ENCODE measurements around the gene MEIOB. TPM values are rescaled to one million over a fixed set of nuclear protein-coding genes. Genes with fewer than 3 reads are reported as not detected.

The MEIOB gene
- total RNA-seq, 4 donors from 2014 or later, result 0.76 TPM; not detected in 3

GRCh38 chr16:1786242-1787055, 85.5 kb downstream of the MEIOB start:
- DNase-seq, result no peak
- H3K27me3 ChIP-seq, result no peaks in the 10 kb centered on the region
- no peak for TF ChIP-seq CTCF (IDR thresholded peaks at IDR 0.05)
- no peak for TF ChIP-seq POLR2A (IDR thresholded peaks at IDR 0.05)
- no peaks in the 10 kb centered on the region for H3K9me3 ChIP-seq
- peaks cover 26 to 69% (median 30%) of the 10 kb centered on the region in 3 donors for H3K4me1 ChIP-seq
- H3K4me3 ChIP-seq, result no peak overlapping the region
- intact Hi-C loops (cut with DNase I), result no loop called here
- no peak overlapping the region for H3K27ac ChIP-seq
- WGBS, 2 donors, result 96% methylated on average over 17 of the region's 51 CpGs; no CpG with 5 or more reads in 1 of the 2 donors
- H3K36me3 ChIP-seq, result peaks cover 0 to 65% (median 8%) of the 10 kb centered on the region in 3 donors

GRCh38 chr16:1785846-1786170, 86.2 kb downstream of the MEIOB start:
- H3K36me3 ChIP-seq, result peaks cover 0 to 63% (median 8%) of the 10 kb centered on the region in 3 donors
- 79 to 90% methylated on average over 2 to 10 of the region's 14 CpGs for WGBS, 2 donors
- DNase-seq, result no peak

GRCh38 chr16:1784977-1785845, 86.8 kb downstream of the MEIOB start:
- Histone ChIP-seq H3K9me3 (no peaks in the 10 kb centered on the region), H3K27me3 (no peaks in the 10 kb centered on the region), H3K36me3 (peaks cover 0 to 63% (median 8%) of the 10 kb centered on the region in 3 donors), H3K4me1 (peaks cover 31 to 81% (median 39%) of the 10 kb centered on the region in 3 donors), H3K4me3 (no peak overlapping the region), H3K27ac (no peak overlapping the region)
- TF ChIP-seq POLR2A (IDR thresholded peaks at IDR 0.05) (no peak), CTCF (IDR thresholded peaks at IDR 0.05) (no peak)
- 78 to 89% methylated on average over 10 to 14 of the region's 26 CpGs for whole genome bisulfite sequencing, 2 donors
- intact Hi-C loops (cut with DNase I), result no loop called here
- DNase-seq, result no peak

More at GRCh38 chr16:1785846-1786170, 86.2 kb downstream of the MEIOB start:
- TF ChIP-seq CTCF (IDR thresholded peaks at IDR 0.05) (no peak), POLR2A (IDR thresholded peaks at IDR 0.05) (no peak)
- Histone ChIP-seq H3K4me1 (peaks cover 31 to 75% (median 37%) of the 10 kb centered on the region in 3 donors), H3K4me3 (no peak overlapping the region), H3K9me3 (no peaks in the 10 kb centered on the region), H3K27ac (no peak overlapping the region), H3K27me3 (no peaks in the 10 kb centered on the region)
- intact Hi-C loops (cut with DNase I), result no loop called here

Other genes starting within 250 kb of the MEIOB start
- gene JPT2, start 193.9 kb downstream of the MEIOB start, total RNA-seq, result 10 to 100 TPM; 45.6 to 68.0 (median 48.6) TPM
- 10 to 100 TPM in 3 of 4 donors, 1 to 10 TPM in 1; 8.6 to 37.6 (median 24.7) TPM for gene MAPK8IP3, start 166.0 kb downstream of the MEIOB start, total RNA-seq
- gene NME3, start 100.6 kb downstream of the MEIOB start, total RNA-seq, result 10 to 100 TPM; 30.2 to 57.1 (median 53.6) TPM
- 10 to 100 TPM in 2 of 4 donors, 1 to 10 TPM in 2; 8.8 to 14.4 (median 10.1) TPM for gene EME2, start 99.4 kb downstream of the MEIOB start, total RNA-seq
- 100 to 1,000 TPM in 3 of 4 donors, 10 to 100 TPM in 1; 89.5 to 158 (median 114) TPM for gene MRPS34, start 99.0 kb downstream of the MEIOB start, total RNA-seq
- 10 to 100 TPM; 27.8 to 84.5 (median 45.1) TPM for gene SPSB3, start 89.6 kb downstream of the MEIOB start, total RNA-seq
- gene NUBP2, start 89.2 kb downstream of the MEIOB start, total RNA-seq, result 10 to 100 TPM; 71.4 to 91.5 (median 79.5) TPM
- not detected for gene IGFALS, start 78.5 kb downstream of the MEIOB start, total RNA-seq
- gene HAGH, start 45.3 kb downstream of the MEIOB start, total RNA-seq, result 10 to 100 TPM; 30.6 to 56.5 (median 43.4) TPM
- gene FAHD1, start 45.0 kb downstream of the MEIOB start, total RNA-seq, result 10 to 100 TPM; 34.3 to 52.3 (median 46.9) TPM
- 1 to 10 TPM; 1.6 to 9.9 (median 6.3) TPM for gene HS3ST6, start 46.3 kb upstream of the MEIOB start, total RNA-seq
- 10 to 100 TPM; 20.1 to 36.4 (median 21.0) TPM for gene MSRB1, start 71.0 kb upstream of the MEIOB start, total RNA-seq
- gene RPL3L, start 82.5 kb upstream of the MEIOB start, total RNA-seq, result not detected
- 100 to 1,000 TPM; 172 to 215 (median 189) TPM for gene NDUFB10, start 87.4 kb upstream of the MEIOB start, total RNA-seq
- 1,000 to 10,000 TPM; 1,980 to 2,837 (median 2,292) TPM for gene RPS2, start 92.7 kb upstream of the MEIOB start, total RNA-seq
- gene RNF151, start 94.7 kb upstream of the MEIOB start, total RNA-seq, result not detected
- gene TBL3, start 99.9 kb upstream of the MEIOB start, total RNA-seq, result 10 to 100 TPM; 32.7 to 48.2 (median 36.7) TPM
- 1 to 10 TPM in 2 of 4 donors, under 1 TPM in 2; 0.38 to 4.2 (median 1.8) TPM for gene NOXO1, start 109.3 kb upstream of the MEIOB start, total RNA-seq
- 10 to 100 TPM in 2 of 4 donors, 1 to 10 TPM in 2; 5.6 to 30.4 (median 13.6) TPM for gene GFER, start 112.0 kb upstream of the MEIOB start, total RNA-seq
- gene SYNGR3, start 117.8 kb upstream of the MEIOB start, total RNA-seq, result 1 to 10 TPM in 2 of 4 donors, under 1 TPM in 1, not detected in 1; 0.38 to 1.0 (median 1.0) TPM
- gene ZNF598, start 137.7 kb upstream of the MEIOB start, total RNA-seq, result 10 to 100 TPM; 31.3 to 56.1 (median 40.9) TPM
- under 1 TPM in 1 of 4 donors, not detected in 3; 0.48 TPM for gene NPW, start 147.6 kb upstream of the MEIOB start, total RNA-seq
- gene NHERF2, start 154.7 kb upstream of the MEIOB start, total RNA-seq, result 10 to 100 TPM; 11.6 to 31.7 (median 16.5) TPM
- gene NTHL1, start 175.7 kb upstream of the MEIOB start, total RNA-seq, result 10 to 100 TPM in 2 of 4 donors, 1 to 10 TPM in 2; 7.8 to 26.0 (median 10.0) TPM
- 10 to 100 TPM; 22.8 to 79.7 (median 41.2) TPM for gene TSC2, start 175.8 kb upstream of the MEIOB start, total RNA-seq

Measured in esophagus squamous epithelium (tissue), 5 donors.